ENCODE results near the gene CWH43. TPM values are rescaled to one million over a fixed set of nuclear protein-coding genes. Genes with fewer than 3 reads are reported as not detected.
A peak's percentile ranks its signal among the peaks of the same experiment; 100 is the strongest.

Gene CWH43
- total and polyA plus RNA-seq, 2 donors (not counting 3 experiments of a cell fraction or from before 2014, with no cell fraction given): not detected

DNA sequence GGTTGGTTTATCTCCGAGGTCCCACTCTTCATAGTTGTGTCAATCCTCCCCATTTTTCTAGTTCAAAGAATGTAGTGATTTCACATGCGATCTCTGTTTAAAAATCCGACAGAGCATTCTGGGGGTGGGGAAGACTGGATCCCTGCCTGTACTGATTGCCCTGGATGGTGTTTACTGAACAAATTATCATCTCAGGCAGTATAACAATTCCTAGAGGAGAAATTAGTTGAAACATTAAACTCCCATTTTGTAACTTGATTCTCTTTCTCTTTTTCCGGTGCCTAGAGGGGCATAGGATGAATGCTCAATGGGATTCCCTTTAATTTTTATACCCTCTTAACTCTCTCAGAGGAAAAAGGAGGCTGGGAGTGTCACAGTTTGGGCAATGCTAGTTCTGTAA lies 10.0 kb upstream of the CWH43 start:
- intact Hi-C loops (cut with micrococcal nuclease): no loop called here
- H3K9ac ChIP-seq (replicated peaks; ENCODE audit: extremely low read depth, insufficient read depth, low read length): no peak overlapping the region
- no peaks in the 10 kb centered on the region for H3K9me3 ChIP-seq (replicated peaks; ENCODE audit: control insufficient read depth, insufficient read depth, low read length)
- H4K20me1 ChIP-seq (replicated peaks; ENCODE audit: control insufficient read depth, extremely low read depth, insufficient read depth, low read length): no peaks in the 10 kb centered on the region
- DNase-seq (ENCODE audit: low read depth, low spot score): no peak
- FAIRE-seq: no peak
- ChIA-PET CTCF (no interaction called here), POLR2A (no interaction called here)
- no peak overlapping the region for H3K27ac ChIP-seq (ENCODE audit: insufficient read depth, low read depth, low read length)
- dilution Hi-C loops (cut with MboI; ENCODE audit: extremely low pct_ligation_motif_present, low sequenced_read_pairs): no loop called here
- no peak overlapping the region for H3K4me2 ChIP-seq (ENCODE audit: insufficient read depth, low read length)
- no TSS peak for BruUV-seq (replicated peaks)
- H3K4me1 ChIP-seq (ENCODE audit: control insufficient read depth, extremely low read depth, insufficient read depth, low read length): no peaks in the 10 kb centered on the region
- H3K9me1 ChIP-seq (replicated peaks; ENCODE audit: control insufficient read depth, extremely low read depth, insufficient read depth, low read length): no peaks in the 10 kb centered on the region
- H3K27me3 ChIP-seq (ENCODE audit: control insufficient read depth in 2 of 2, insufficient read depth in 2 of 2, low read length in 2 of 2): peaks cover 0 to 5% of the 10 kb centered on the region in 2 experiments
- no peak overlapping the region for H3K4me3 ChIP-seq (replicated peaks in 1 of 3; ENCODE audit: insufficient read depth in 1 of 3, low read depth in 1 of 3, low read length in 3 of 3)
- no peaks in the 10 kb centered on the region for H3K36me3 ChIP-seq (ENCODE audit: control insufficient read depth in 2 of 2, extremely low read depth in 1 of 2, insufficient read depth in 2 of 2, low read length in 2 of 2)
- no peaks in the 10 kb centered on the region for H3K79me2 ChIP-seq (ENCODE audit: control insufficient read depth, insufficient read depth, low read length)
- no peak for TF ChIP-seq POLR2AphosphoS5 (IDR thresholded peaks at IDR 0.05; ENCODE audit: insufficient read depth, low read depth, low read length)
- no peak for TF ChIP-seq GATA2 (IDR thresholded peaks at IDR 0.05; ENCODE audit: insufficient read depth, insufficient read length, low read depth, low read length)
- H2AFZ ChIP-seq (ENCODE audit: low read depth, low read length): no peak overlapping the region

DNA sequence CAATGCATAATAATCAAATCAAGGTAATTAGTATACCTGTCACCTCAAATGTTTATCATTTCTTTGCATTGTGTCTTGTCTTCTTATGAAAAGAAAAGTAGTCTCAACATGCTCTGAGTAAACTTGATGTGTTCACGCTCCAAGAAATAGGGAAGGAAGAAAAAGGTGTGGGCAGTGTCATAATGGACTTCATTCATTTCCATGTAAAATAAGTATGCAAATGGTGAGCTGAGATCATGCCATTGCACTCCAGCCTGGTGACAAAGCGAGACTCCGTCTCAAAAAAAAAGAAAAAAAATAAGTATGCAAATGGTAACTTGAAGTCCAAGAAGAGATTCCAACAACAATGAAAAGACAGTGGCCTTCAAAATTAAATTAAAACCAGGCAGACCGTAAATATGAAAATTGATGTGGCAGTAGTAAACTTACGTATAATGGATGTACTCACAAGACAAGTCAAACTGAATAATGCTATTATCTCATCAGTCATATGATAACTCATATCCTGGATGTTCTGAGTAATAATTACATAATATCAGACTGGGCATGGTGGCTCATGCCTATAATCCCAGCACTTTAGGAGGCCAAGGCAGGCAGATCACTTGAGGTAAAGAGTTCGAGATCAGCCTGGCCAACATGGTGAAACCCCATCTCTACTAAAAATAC lies 6.0 kb upstream of the CWH43 start:
- TF ChIP-seq POLR2A (IDR thresholded peaks at IDR 0.05; ENCODE audit: low read depth, low read length): no peak
- no peak for TF ChIP-seq MYC (IDR thresholded peaks at IDR 0.05; ENCODE audit: low read depth, low read length)
- TF ChIP-seq JUN (IDR thresholded peaks at IDR 0.05; ENCODE audit: borderline replicate concordance, insufficient read depth, insufficient read length, low read depth): no peak
- no peak for TF ChIP-seq GATA2 (IDR thresholded peaks at IDR 0.05; ENCODE audit: insufficient read depth, insufficient read length, low read depth, low read length)
- TF ChIP-seq, protein P1, sequence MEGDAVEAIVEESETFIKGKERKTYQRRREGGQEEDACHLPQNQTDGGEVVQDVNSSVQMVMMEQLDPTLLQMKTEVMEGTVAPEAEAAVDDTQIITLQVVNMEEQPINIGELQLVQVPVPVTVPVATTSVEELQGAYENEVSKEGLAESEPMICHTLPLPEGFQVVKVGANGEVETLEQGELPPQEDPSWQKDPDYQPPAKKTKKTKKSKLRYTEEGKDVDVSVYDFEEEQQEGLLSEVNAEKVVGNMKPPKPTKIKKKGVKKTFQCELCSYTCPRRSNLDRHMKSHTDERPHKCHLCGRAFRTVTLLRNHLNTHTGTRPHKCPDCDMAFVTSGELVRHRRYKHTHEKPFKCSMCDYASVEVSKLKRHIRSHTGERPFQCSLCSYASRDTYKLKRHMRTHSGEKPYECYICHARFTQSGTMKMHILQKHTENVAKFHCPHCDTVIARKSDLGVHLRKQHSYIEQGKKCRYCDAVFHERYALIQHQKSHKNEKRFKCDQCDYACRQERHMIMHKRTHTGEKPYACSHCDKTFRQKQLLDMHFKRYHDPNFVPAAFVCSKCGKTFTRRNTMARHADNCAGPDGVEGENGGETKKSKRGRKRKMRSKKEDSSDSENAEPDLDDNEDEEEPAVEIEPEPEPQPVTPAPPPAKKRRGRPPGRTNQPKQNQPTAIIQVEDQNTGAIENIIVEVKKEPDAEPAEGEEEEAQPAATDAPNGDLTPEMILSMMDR (IDR thresholded peaks at IDR 0.05; ENCODE audit: extremely low read depth in 1 of 2, insufficient read depth in 1 of 2, low read depth in 1 of 2, low read length in 2 of 2): no peak
- TF ChIP-seq FOS (IDR thresholded peaks at IDR 0.05; ENCODE audit: borderline replicate concordance, insufficient read depth, low read length): no peak
- no peak for TF ChIP-seq POLR2AphosphoS5 (IDR thresholded peaks at IDR 0.05; ENCODE audit: insufficient read depth, low read depth, low read length)
- TF ChIP-seq, protein P2, sequence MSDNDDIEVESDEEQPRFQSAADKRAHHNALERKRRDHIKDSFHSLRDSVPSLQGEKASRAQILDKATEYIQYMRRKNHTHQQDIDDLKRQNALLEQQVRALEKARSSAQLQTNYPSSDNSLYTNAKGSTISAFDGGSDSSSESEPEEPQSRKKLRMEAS (IDR thresholded peaks at IDR 0.05; ENCODE audit: insufficient read depth, insufficient read length): no peak
- TF ChIP-seq EZH2 (IDR thresholded peaks at IDR 0.05; ENCODE audit: borderline replicate concordance, low read depth, low read length, severe bottlenecking): no peak
- no peak overlapping the region for H3K9ac ChIP-seq (replicated peaks; ENCODE audit: extremely low read depth, insufficient read depth, low read length)
- FAIRE-seq (peak; percentile 15), DNase-seq (ENCODE audit: low read depth, low spot score) (no peak)
- no peaks in the 10 kb centered on the region for H4K20me1 ChIP-seq (replicated peaks; ENCODE audit: control insufficient read depth, extremely low read depth, insufficient read depth, low read length)
- ChIA-PET POLR2A (no interaction called here), CTCF (no interaction called here)
- no peak overlapping the region for H3K4me3 ChIP-seq (replicated peaks in 1 of 3; ENCODE audit: insufficient read depth in 1 of 3, low read depth in 1 of 3, low read length in 3 of 3)
- no peak overlapping the region for H2AFZ ChIP-seq (ENCODE audit: low read depth, low read length)
- no peaks in the 10 kb centered on the region for H3K79me2 ChIP-seq (ENCODE audit: control insufficient read depth, insufficient read depth, low read length)
- H3K27ac ChIP-seq (ENCODE audit: insufficient read depth, low read depth, low read length): no peak overlapping the region
- intact Hi-C loops (cut with micrococcal nuclease): no loop called here
- H3K9me3 ChIP-seq (replicated peaks; ENCODE audit: control insufficient read depth, insufficient read depth, low read length): no peaks in the 10 kb centered on the region
- peaks cover 4% of the 10 kb centered on the region in 2 experiments for H3K27me3 ChIP-seq (ENCODE audit: control insufficient read depth in 2 of 2, insufficient read depth in 2 of 2, low read length in 2 of 2)
- H3K9me1 ChIP-seq (replicated peaks; ENCODE audit: control insufficient read depth, extremely low read depth, insufficient read depth, low read length): no peaks in the 10 kb centered on the region
- H3K4me1 ChIP-seq (ENCODE audit: control insufficient read depth, extremely low read depth, insufficient read depth, low read length): no peaks in the 10 kb centered on the region
- dilution Hi-C loops (cut with MboI; ENCODE audit: extremely low pct_ligation_motif_present, low sequenced_read_pairs): no loop called here
- BruUV-seq (replicated peaks): no TSS peak
- H3K36me3 ChIP-seq (ENCODE audit: control insufficient read depth in 2 of 2, extremely low read depth in 1 of 2, insufficient read depth in 2 of 2, low read length in 2 of 2): no peaks in the 10 kb centered on the region
- no peak overlapping the region for H3K4me2 ChIP-seq (ENCODE audit: insufficient read depth, low read length)
